Lung microvascular endothelial cell (primary cell): ENCODE data around the gene NUDT21. TPM values are rescaled to one million over a fixed set of nuclear protein-coding genes. Genes with fewer than 3 reads are reported as not detected.
"Not testable (repeated sequence)": the region's sequence is repeated elsewhere in the genome, so short reads cannot be mapped to it uniquely, and the experiment has no call there.

ENCODE experiments used
- DNase-seq, 2 donors: peaks; one replicate each; pipeline versions ENCODE4 v3.0.0 to v3.0.0-alpha.2; 2010; ENCODE audit warnings: low read depth in 2 of 2
- total RNA-seq: library from RNA; depleted of rRNA; stranded (reverse); fragments of >200 nt; gene quantifications from 2 replicates; pipeline ENCODE4 v1.2.1, GENCODE V29; 2014

The NUDT21 gene
- total RNA-seq, 1 donor from 2014 or later = 65.3 TPM

DNA sequence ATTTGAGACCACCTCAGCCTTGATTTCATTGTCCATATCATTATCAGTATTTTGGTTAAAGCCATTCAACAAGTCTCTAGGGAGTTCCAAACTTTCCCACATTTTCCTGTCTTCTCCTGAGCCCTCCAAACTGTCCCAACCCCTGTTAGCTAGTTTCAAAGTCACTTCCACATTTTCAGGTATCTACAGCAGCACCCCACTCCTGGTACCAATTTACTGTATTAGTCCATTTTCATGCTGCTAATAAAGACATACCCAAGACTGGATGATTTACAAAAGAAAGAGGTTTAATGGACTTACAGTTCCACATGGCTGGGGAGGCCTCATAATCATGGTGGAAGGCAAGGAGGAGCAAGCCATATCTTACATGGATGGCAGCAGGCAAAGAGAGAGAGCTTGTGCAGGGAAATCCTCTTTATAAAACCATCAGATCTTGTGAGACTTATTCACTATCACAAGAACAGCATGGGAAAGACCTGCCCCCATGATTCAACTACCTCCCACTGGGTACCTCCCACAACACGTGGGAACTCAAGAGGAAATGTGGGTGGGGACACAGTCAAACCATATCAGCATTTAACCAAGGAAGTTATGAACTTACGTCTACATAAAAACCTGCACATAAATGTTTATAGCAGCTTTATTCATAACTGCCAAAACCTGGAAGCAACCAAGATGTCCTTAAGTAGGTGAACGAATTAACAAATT is 70.2 kb downstream of the NUDT21 start:
- not testable (repeated sequence) for DNase-seq

Other genes with a start within 250 kb of the NUDT21 start
- 219 and 401 TPM in 2 replicates for gene AMFR, start 25.8 kb downstream of the NUDT21 start, total RNA-seq
- gene OGFOD1, start 222 bp upstream of the NUDT21 start, total RNA-seq = 23.3 and 25.2 TPM in 2 replicates
- gene BBS2, start 68.7 kb upstream of the NUDT21 start, total RNA-seq = 29.0 and 37.7 TPM in 2 replicates
- not detected in 2 replicates for gene MT4, start 113.7 kb upstream of the NUDT21 start, total RNA-seq
- gene MT3, start 138.2 kb upstream of the NUDT21 start, total RNA-seq = not detected in 2 replicates
- 44.2 and 72.8 TPM in 2 replicates for gene MT2A, start 157.3 kb upstream of the NUDT21 start, total RNA-seq
- 30.2 and 176 TPM in 2 replicates for gene MT1E, start 174.4 kb upstream of the NUDT21 start, total RNA-seq
- gene MT1M, start 181.3 kb upstream of the NUDT21 start, total RNA-seq = 0.99 and 3.5 TPM in 2 replicates
- gene MT1A, start 187.3 kb upstream of the NUDT21 start, total RNA-seq = 0.79 and 2.4 TPM in 2 replicates
- gene MT1B, start 200.6 kb upstream of the NUDT21 start, total RNA-seq = not detected in 2 replicates
- gene MT1F, start 206.6 kb upstream of the NUDT21 start, total RNA-seq = 0.20 and 1.3 TPM in 2 replicates
- not detected in 2 replicates for gene MT1G, start 216.7 kb upstream of the NUDT21 start, total RNA-seq
- not detected in 2 replicates for gene MT1H, start 218.5 kb upstream of the NUDT21 start, total RNA-seq
- 13.3 and 19.2 TPM in 2 replicates for gene MT1X, start 231.1 kb upstream of the NUDT21 start, total RNA-seq